Prostate gland (tissue), 2 donors: ENCODE results near the gene OPRD1. TPM values are rescaled to one million over a fixed set of nuclear protein-coding genes. Genes with fewer than 3 reads are reported as not detected.

Experiments used
- DNase-seq: peaks from one replicate; pipeline ENCODE4 v3.0.0-alpha.2; 2019; ENCODE audit warnings: low spot score
- H3K27ac ChIP-seq, 2 donors: fragments of 200-600 bp; sonication (generic); 2 replicates each; pipeline ENCODE4 v1.5.1; 2017 to 2019
- H3K27me3 ChIP-seq: fragments of 200-600 bp; sonication (generic); replicated peaks from 2 replicates; pipeline ENCODE4 v1.5.1; 2019; ENCODE audit not compliant: insufficient read depth
- H3K36me3 ChIP-seq, 2 donors: fragments of 200-600 bp; sonication (generic); 1 replicate in 1 of 2; 2 replicates in 1 of 2; pipeline versions ENCODE4 v1.5.1 to v1.8.1; 2017 to 2019
- H3K4me1 ChIP-seq: fragments of 200-600 bp; sonication (generic); replicated peaks from 2 replicates; pipeline ENCODE4 v1.5.1; 2019
- H3K4me3 ChIP-seq, 2 donors: fragments of 200-600 bp; sonication (generic); 2 replicates each; pipeline ENCODE4 v1.5.1; 2017 to 2019
- H3K9me3 ChIP-seq: fragments of 200-600 bp; sonication (generic); 2 replicates; pipeline ENCODE4 v1.5.1; 2017
- POLR2A ChIP-seq: fragments of 450-650 bp; IDR thresholded peaks from one replicate; pipeline ENCODE4 v1.6.1; 2016; ENCODE audit warnings: antibody characterized with exemption, mild to moderate bottlenecking
- POLR2AphosphoS5 ChIP-seq: sonication (generic); formaldehyde crosslinking; IDR thresholded peaks from one replicate; pipeline ENCODE4 v1.6.1; 2017; ENCODE audit warnings: antibody characterized with exemption
- WGBS: methylation state at CpG from one replicate; pipeline ENCODE4 v1.1.5; 2018; 5-methylcytosine and 5-hydroxymethylcytosine counted together
- intact Hi-C: fragments of 100-400 bp; cut with DNase I; formaldehyde crosslinking; loops from one replicate; pipeline ENCODE4 v1.14.2; 2022
- total RNA-seq, 2 donors: library from RNA; depleted of rRNA; stranded (reverse); fragments of >200 nt; gene quantifications; one replicate each; pipeline ENCODE4 v1.1.0, GENCODE V29; 2016
- TF ChIP-seq, protein P1 (sequence below), 4 experiments: fragments of 200-600 bp in 2 of 4; fragments of 450-650 bp in 2 of 4; sonication (generic) in 2 of 4; IDR thresholded peaks; 1 replicate in 3 of 4; 2 replicates in 1 of 4; pipeline ENCODE4 v1.5.1; 2016 to 2019; ENCODE audit warnings: antibody characterized with exemption in 4 of 4, mild to moderate bottlenecking in 2 of 4, moderate library complexity in 2 of 4

Gene OPRD1
- total RNA-seq, 2 donors from 2014 or later: 0.09 to 0.34 TPM

DNA sequence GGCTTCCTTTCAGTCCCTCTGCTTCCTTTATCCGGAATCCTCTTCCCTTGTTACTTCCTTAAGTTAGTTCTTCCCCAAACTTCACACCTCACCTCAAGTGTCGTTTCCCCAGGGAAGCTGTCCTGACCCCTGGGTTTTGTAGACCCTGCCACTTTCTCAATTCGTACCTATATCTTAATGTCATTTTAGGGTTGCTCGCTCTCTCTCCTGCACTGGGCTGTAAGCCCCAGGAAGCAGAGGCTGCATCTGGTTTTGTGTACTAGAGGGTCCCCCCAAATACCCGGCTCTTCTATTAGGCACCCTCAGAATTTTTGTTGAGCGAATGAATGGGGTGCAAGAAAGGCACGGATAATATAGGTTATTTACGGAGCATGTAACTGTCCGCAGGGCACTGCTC, 603 bp upstream of the OPRD1 start:
- Histone ChIP-seq H3K4me1 (no peaks in the 10 kb centered on the region), H3K36me3 (no peaks in the 10 kb centered on the region), H3K27me3 (peaks cover 26% of the 10 kb centered on the region), H3K27ac (no peak overlapping the region), H3K4me3 (no peak overlapping the region), H3K9me3 (no peaks in the 10 kb centered on the region)
- WGBS: 74% methylated on average over 9 of the region's 9 CpGs
- intact Hi-C loops: no loop called here
- TF ChIP-seq, protein P1, sequence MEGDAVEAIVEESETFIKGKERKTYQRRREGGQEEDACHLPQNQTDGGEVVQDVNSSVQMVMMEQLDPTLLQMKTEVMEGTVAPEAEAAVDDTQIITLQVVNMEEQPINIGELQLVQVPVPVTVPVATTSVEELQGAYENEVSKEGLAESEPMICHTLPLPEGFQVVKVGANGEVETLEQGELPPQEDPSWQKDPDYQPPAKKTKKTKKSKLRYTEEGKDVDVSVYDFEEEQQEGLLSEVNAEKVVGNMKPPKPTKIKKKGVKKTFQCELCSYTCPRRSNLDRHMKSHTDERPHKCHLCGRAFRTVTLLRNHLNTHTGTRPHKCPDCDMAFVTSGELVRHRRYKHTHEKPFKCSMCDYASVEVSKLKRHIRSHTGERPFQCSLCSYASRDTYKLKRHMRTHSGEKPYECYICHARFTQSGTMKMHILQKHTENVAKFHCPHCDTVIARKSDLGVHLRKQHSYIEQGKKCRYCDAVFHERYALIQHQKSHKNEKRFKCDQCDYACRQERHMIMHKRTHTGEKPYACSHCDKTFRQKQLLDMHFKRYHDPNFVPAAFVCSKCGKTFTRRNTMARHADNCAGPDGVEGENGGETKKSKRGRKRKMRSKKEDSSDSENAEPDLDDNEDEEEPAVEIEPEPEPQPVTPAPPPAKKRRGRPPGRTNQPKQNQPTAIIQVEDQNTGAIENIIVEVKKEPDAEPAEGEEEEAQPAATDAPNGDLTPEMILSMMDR (IDR thresholded peaks at IDR 0.05): no peak
- no peak for TF ChIP-seq POLR2AphosphoS5
- no peak for TF ChIP-seq POLR2A
- no peak for DNase-seq

DNA sequence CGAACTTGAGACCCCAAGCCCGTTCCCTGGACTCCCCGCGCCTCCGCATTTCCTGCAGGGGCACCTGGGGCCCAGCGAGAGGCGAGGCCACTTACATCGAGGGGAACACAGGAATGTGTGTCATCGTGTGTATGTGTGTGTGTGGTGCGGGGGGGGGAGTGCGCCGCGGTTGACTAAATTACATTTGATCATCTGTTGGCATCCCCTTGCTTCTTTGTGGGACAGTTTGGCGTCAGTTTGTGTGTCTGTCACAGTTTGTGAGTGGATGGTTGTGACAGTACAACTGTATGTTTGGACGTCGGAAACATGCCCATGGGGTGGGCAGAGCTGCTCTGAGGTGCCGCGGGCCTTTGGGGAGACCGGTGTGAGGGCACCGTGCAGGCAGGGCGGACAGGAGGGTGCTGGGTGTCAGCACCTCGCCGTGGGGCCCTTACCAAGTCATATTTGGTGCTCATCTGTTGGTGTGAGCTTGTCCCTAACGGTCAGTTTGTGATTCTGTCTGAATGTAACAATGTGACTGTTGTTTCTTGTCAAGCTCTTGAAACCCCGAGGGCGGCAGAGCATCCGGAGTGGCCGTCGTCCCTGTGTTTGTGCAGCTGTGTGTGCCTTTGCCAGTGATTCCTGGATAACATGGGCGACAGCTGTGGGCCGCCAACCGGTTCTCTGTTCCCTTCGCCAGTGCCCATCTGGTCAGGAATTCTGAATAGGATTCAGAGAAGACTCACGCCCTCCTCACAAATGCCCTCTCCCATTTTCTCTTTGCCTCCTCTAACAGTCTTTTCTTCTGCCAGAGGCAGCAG, 899 bp downstream of the OPRD1 start:
- peaks cover 26% of the 10 kb centered on the region for H3K27me3 ChIP-seq
- no peaks in the 10 kb centered on the region for H3K36me3 ChIP-seq
- intact Hi-C loops: no loop called here
- 30% methylated on average over 34 of the region's 34 CpGs for WGBS
- TF ChIP-seq POLR2AphosphoS5 (no peak), POLR2A (no peak)
- TF ChIP-seq, protein P1 (IDR thresholded peaks at IDR 0.05): no peak
- H3K4me1 ChIP-seq: no peaks in the 10 kb centered on the region
- H3K4me3 ChIP-seq: no peak overlapping the region
- no peak for DNase-seq
- H3K27ac ChIP-seq: no peak overlapping the region
- no peaks in the 10 kb centered on the region for H3K9me3 ChIP-seq

DNA sequence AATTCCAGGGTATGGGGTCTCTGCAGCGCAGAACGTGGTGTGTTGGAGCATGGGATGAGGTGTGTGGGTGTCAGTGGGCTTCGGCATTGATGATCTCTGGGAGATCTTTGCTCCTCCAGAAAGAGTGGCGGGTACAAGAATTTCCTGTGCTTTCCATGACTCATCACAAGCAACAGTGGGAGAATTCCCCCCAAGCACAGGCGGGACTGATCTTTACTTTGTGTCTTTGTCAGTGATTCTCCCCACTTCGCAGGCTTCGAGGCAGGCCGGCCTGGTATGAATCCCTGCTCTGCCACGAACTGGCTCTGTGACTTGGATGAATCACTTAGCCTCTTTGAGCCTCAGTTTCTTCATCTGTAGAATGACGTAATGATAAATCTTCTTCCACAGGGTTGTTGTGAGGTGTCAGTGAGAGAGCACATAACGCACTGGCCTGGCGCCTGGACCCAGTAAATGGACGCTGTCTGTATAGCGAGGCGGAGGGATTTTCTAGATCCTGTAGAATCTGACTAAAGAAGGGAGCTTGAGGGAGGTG, 2.0 kb downstream of the OPRD1 start:
- no peak for DNase-seq
- Histone ChIP-seq H3K36me3 (no peaks in the 10 kb centered on the region), H3K27ac (no peak overlapping the region), H3K4me3 (no peak overlapping the region), H3K4me1 (no peaks in the 10 kb centered on the region), H3K9me3 (no peaks in the 10 kb centered on the region), H3K27me3 (peaks cover 26% of the 10 kb centered on the region)
- intact Hi-C loops: no loop called here
- 85% methylated on average over 15 of the region's 15 CpGs for WGBS
- TF ChIP-seq, protein P1 (IDR thresholded peaks at IDR 0.05): no peak
- no peak for TF ChIP-seq POLR2AphosphoS5
- no peak for TF ChIP-seq POLR2A

DNA sequence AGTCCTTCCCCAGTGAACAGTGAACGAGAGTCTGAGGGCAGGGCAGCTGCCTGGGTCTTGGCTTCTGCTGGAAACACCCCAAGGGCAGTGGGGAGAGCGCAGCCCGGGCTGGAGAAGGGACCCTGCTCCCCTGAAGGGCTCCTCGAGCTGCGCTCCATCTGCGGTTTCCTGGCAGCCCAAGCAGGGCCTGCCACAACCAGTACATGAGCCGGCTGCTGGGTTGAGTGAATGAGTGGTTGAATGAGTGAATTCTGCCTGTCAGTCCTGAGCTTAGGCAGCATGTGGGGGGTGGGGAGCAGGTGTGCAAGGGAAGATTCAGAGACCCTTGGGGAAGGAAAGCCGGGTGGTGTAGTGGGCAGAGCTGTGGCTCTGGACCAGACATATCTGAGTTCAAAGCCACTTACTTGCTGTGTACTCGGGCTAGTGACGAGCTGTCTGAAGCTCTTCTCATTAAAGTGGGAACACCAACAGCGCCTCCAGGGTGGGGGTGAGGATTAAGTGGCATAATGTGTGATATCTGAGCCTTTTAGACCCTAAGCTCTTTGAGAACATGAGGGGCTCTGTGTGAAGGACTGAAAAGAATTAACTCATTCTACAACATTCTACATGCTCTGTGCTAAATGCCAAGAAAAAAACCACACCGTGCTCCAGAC, 3.7 kb downstream of the OPRD1 start:
- Histone ChIP-seq H3K4me1 (no peaks in the 10 kb centered on the region), H3K4me3 (no peak overlapping the region), H3K36me3 (no peaks in the 10 kb centered on the region), H3K27ac (no peak overlapping the region), H3K27me3 (peaks cover 22% of the 10 kb centered on the region), H3K9me3 (no peaks in the 10 kb centered on the region)
- intact Hi-C loops: no loop called here
- no peak for TF ChIP-seq POLR2AphosphoS5
- TF ChIP-seq, protein P1 (IDR thresholded peaks at IDR 0.05): no peak
- no peak for TF ChIP-seq POLR2A
- no peak for DNase-seq
- 37% methylated on average over 12 of the region's 12 CpGs for WGBS
